Endodermal cell (in vitro differentiated cells): ENCODE results near the gene RNFT2. TPM values are rescaled to one million over a fixed set of nuclear protein-coding genes. Genes with fewer than 3 reads are reported as not detected.

Source experiments
- DNase-seq: peaks from one replicate; pipeline ENCODE4 v3.0.0-alpha.2; 2017
- H3K27ac ChIP-seq: 2 replicates; pipeline ENCODE4 v1.5.1; 2013; ENCODE audit warnings: mild to moderate bottlenecking, low read depth, low read length, moderate library complexity
- H3K27me3 ChIP-seq: 2 replicates; pipeline ENCODE4 v1.6.1; 2013; ENCODE audit warnings: mild to moderate bottlenecking, low read length, moderate library complexity; ENCODE audit not compliant: insufficient read depth, control insufficient read depth, poor library complexity, severe bottlenecking
- H3K36me3 ChIP-seq: 2 replicates; pipeline ENCODE4 v1.7.0; 2013; ENCODE audit warnings: mild to moderate bottlenecking, low read length, moderate library complexity; ENCODE audit not compliant: control insufficient read depth, insufficient read depth
- H3K4me1 ChIP-seq: one replicate; pipeline ENCODE4 v1.7.0; 2013; ENCODE audit warnings: low read length; ENCODE audit not compliant: control insufficient read depth, insufficient read depth
- H3K4me3 ChIP-seq: 2 replicates; pipeline ENCODE4 v1.5.1; 2013; ENCODE audit warnings: mild to moderate bottlenecking, low read length, moderate library complexity
- H3K9ac ChIP-seq: 2 replicates; pipeline ENCODE4 v1.6.1; 2013; ENCODE audit warnings: mild to moderate bottlenecking, low read length, moderate library complexity; ENCODE audit not compliant: poor library complexity, severe bottlenecking; ENCODE audit errors: extremely low read depth
- H3K9me3 ChIP-seq: 2 replicates; pipeline ENCODE4 v1.6.1; 2013; ENCODE audit warnings: mild to moderate bottlenecking, low read length, moderate library complexity; ENCODE audit not compliant: control insufficient read depth
- H3K27ac Mint-ChIP-seq: 2 replicates; pipeline ENCODE4 v1.8.0; 2020; ENCODE audit warnings: mixed read lengths
- H3K27me3 Mint-ChIP-seq: 2 replicates; pipeline ENCODE4 v1.8.0; 2021; ENCODE audit warnings: mild to moderate bottlenecking, mixed read lengths; ENCODE audit not compliant: insufficient read depth
- H3K36me3 Mint-ChIP-seq: 2 replicates; pipeline ENCODE4 v1.8.0; 2020; ENCODE audit warnings: low read depth, mixed read lengths
- H3K4me1 Mint-ChIP-seq: 2 replicates; pipeline ENCODE4 v1.8.0; 2020; ENCODE audit warnings: mixed read lengths
- H3K4me3 Mint-ChIP-seq: 2 replicates; pipeline ENCODE4 v1.8.0; 2020; ENCODE audit warnings: mild to moderate bottlenecking, moderate library complexity, mixed read lengths
- H3K9me3 Mint-ChIP-seq: 2 replicates; pipeline ENCODE4 v1.8.0; 2020; ENCODE audit warnings: mild to moderate bottlenecking, mixed read lengths
- WGBS, 2 experiments: methylation state at CpG; one replicate each; pipeline versions ENCODE4 v1.1.5 to v1.1.7; 2013; ENCODE audit warnings: missing lambda C conversion rate in 2 of 2, mixed read lengths in 1 of 2; ENCODE audit not compliant: insufficient coverage in 1 of 2, insufficient read length in 1 of 2; 5-methylcytosine and 5-hydroxymethylcytosine counted together
- total RNA-seq, 2 donors: library from RNA; stranded (reverse); fragmentation: NEBNext Ultra II Directional in 1 of 2; extraction: Animal tissue kit (Norgen Biotek cat#: 25700) in 1 of 2; gene quantifications; 2 replicates in 1 of 2; 3 replicates in 1 of 2; pipeline ENCODE4 v1.2.1, GENCODE V29; 2021
- TF ChIP-seq, protein P1 (sequence below): fragments of 200-600 bp; sonication (generic); conservative IDR thresholded peaks from 2 replicates; pipeline ENCODE4 v1.5.0; 2021; ENCODE audit warnings: antibody characterized with exemption, mild to moderate bottlenecking

The RNFT2 gene
- total RNA-seq, 2 donors from 2014 or later, result 28.0 to 51.2 TPM

DNA sequence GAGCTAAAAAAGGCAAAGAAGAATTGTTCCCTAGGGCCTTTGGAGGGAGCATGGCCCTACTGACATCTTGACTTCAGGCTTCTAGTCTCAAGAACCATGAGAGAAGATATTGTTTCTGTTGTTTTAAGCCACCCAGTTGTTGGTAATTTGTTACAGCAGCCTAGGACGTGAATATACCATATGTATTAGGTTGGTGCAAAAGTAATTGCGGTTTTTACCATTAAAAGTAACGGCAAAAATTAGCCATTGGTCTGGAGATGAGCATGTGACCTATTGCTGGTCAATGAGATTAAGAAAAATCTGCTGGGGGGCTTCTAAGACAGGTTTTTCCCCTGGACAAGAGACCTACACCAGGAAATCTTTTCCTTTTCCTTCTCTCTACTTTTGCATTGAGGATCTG lies 152.9 kb downstream of the RNFT2 start:
- peaks cover 14% of the 10 kb centered on the region for H3K27me3 Mint-ChIP-seq
- H3K9me3 Mint-ChIP-seq, result peaks cover 13% of the 10 kb centered on the region
- H3K9ac ChIP-seq, result no peak overlapping the region
- TF ChIP-seq, protein P1, sequence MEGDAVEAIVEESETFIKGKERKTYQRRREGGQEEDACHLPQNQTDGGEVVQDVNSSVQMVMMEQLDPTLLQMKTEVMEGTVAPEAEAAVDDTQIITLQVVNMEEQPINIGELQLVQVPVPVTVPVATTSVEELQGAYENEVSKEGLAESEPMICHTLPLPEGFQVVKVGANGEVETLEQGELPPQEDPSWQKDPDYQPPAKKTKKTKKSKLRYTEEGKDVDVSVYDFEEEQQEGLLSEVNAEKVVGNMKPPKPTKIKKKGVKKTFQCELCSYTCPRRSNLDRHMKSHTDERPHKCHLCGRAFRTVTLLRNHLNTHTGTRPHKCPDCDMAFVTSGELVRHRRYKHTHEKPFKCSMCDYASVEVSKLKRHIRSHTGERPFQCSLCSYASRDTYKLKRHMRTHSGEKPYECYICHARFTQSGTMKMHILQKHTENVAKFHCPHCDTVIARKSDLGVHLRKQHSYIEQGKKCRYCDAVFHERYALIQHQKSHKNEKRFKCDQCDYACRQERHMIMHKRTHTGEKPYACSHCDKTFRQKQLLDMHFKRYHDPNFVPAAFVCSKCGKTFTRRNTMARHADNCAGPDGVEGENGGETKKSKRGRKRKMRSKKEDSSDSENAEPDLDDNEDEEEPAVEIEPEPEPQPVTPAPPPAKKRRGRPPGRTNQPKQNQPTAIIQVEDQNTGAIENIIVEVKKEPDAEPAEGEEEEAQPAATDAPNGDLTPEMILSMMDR, result no peak
- no peak for DNase-seq
- no peak overlapping the region for H3K27ac Mint-ChIP-seq
- no peak overlapping the region for H3K27ac ChIP-seq
- H3K36me3 Mint-ChIP-seq, result no peaks in the 10 kb centered on the region
- H3K4me3 Mint-ChIP-seq, result no peak overlapping the region
- WGBS, 2 experiments, result 87 to 93% methylated on average over 3 of the region's 3 CpGs
- H3K27me3 ChIP-seq, result peaks cover 4% of the 10 kb centered on the region
- no peaks in the 10 kb centered on the region for H3K4me1 ChIP-seq
- no peaks in the 10 kb centered on the region for H3K4me1 Mint-ChIP-seq
- no peaks in the 10 kb centered on the region for H3K36me3 ChIP-seq
- peaks cover 7% of the 10 kb centered on the region for H3K9me3 ChIP-seq
- no peak overlapping the region for H3K4me3 ChIP-seq

DNA sequence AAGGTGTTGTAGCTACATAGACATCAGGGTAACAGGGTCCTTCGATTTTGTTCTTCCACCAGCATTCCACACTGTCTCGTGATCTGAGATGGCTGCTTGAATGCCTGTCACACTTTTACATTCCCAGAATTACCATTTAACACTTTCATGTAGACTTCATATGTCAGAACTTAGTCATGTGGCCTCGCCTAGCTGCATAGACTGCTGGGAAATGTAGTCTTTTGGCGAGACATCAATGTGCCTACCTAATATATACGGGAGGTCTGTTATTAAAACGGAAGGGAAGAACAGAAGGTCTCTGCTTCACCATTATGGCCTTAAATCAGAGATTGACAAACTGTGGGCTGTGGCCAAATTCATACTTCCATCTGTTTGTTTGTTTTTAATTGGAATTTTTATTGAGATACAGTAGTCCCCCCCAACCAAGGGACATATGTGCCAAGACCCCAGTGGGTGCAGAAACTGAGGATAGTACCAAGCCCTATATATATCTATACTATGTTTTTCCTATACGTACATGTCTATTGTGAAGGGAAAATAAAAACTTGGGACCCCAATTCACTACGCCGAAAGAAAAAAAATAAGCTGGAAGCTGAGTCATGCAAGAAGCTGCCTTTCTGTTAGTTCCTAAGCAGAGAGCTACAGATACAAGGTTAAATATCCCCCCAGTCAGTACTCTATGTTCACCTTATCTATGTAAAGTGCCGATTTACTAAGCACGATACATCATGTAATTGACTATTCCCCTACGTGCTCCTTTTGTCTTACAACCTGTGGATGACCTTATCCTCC lies 154.4 kb downstream of the RNFT2 start:
- WGBS, 2 experiments, result 86 to 89% methylated on average over 11 to 12 of the region's 12 CpGs
- H3K36me3 Mint-ChIP-seq, result no peaks in the 10 kb centered on the region
- H3K4me3 ChIP-seq, result no peak overlapping the region
- peaks cover 13% of the 10 kb centered on the region for H3K9me3 Mint-ChIP-seq
- H3K4me3 Mint-ChIP-seq, result no peak overlapping the region
- H3K27ac ChIP-seq, result no peak overlapping the region
- no peak overlapping the region for H3K27ac Mint-ChIP-seq
- no peaks in the 10 kb centered on the region for H3K27me3 ChIP-seq
- no peaks in the 10 kb centered on the region for H3K4me1 Mint-ChIP-seq
- no peaks in the 10 kb centered on the region for H3K36me3 ChIP-seq
- no peaks in the 10 kb centered on the region for H3K4me1 ChIP-seq
- H3K9ac ChIP-seq, result no peak overlapping the region
- peak; percentile 60 for DNase-seq
- H3K27me3 Mint-ChIP-seq, result peaks cover 11% of the 10 kb centered on the region
- H3K9me3 ChIP-seq, result peaks cover 7% of the 10 kb centered on the region
- TF ChIP-seq, protein P1, result no peak

DNA sequence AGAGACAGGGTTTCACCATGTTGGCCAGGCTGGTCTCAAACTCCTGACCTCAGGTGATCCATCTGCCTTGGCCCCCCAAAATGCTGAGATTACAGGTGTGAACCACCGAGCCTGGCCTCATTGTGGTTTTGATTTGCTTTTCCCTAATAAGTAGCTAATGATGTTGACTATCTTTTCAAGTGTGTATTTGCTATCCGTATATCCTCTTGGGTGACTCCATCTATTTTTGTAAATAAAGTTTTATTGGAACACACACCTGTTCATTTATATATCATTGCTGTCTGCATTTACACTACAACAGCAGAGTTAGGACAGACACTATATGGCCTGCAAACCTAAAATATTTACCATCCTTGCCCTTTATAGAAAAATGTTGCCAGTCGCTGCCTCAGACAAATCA lies 156.8 kb downstream of the RNFT2 start:
- no peaks in the 10 kb centered on the region for H3K36me3 Mint-ChIP-seq
- WGBS, 2 experiments, result 84 to 96% methylated on average over 2 to 3 of the region's 3 CpGs

More for the DNA sequence above, 156.8 kb downstream of the RNFT2 start:
- Mint-ChIP-seq H3K9me3 (peaks cover 12% of the 10 kb centered on the region), H3K4me3 (no peak overlapping the region), H3K4me1 (no peaks in the 10 kb centered on the region), H3K27me3 (peaks cover 19% of the 10 kb centered on the region), H3K27ac (no peak overlapping the region)
- no peaks in the 10 kb centered on the region for H3K4me1 ChIP-seq
- H3K27me3 ChIP-seq, result no peaks in the 10 kb centered on the region
- H3K4me3 ChIP-seq, result no peak overlapping the region
- TF ChIP-seq, protein P1, result no peak
- peaks cover 7% of the 10 kb centered on the region for H3K9me3 ChIP-seq
- DNase-seq, result no peak
- H3K27ac ChIP-seq, result no peak overlapping the region
- no peak overlapping the region for H3K9ac ChIP-seq
- H3K36me3 ChIP-seq, result no peaks in the 10 kb centered on the region
